ENCODE measurements around the gene CSF1R. TPM values are rescaled to one million over a fixed set of nuclear protein-coding genes. Genes with fewer than 3 reads are reported as not detected.
A peak's percentile ranks its signal among the peaks of the same experiment; 100 is the strongest.

Gene CSF1R
- total RNA-seq, 3 donors from 2014 or later (not counting 1 experiment from before 2014, with no cell fraction given): 4.9 to 39.0 (median 7.8) TPM

GRCh38 chr5:150124596-150124995, 38.2 kb upstream of the CSF1R start:
- no peak overlapping the region for H3K27ac ChIP-seq (ENCODE audit: low read length)

GRCh38 chr5:150124111-150124557, 37.8 kb upstream of the CSF1R start:
- Mint-ChIP-seq H3K27ac (no peak overlapping the region), H3K4me1 (peaks cover 4 to 10% of the 10 kb centered on the region in 2 donors), H3K9me3 (no peaks in the 10 kb centered on the region), H3K4me3 (no peak overlapping the region), H3K36me3 (no peaks in the 10 kb centered on the region), H3K27me3 (ENCODE audit: low read depth in 2 of 2) (peaks cover 0 to 3% of the 10 kb centered on the region in 2 donors)
- no peak for TF ChIP-seq CTCF (IDR thresholded peaks at IDR 0.05)
- peak in 1 of 3 donors; percentile 31 for ATAC-seq
- no peak for DNase-seq
- Histone ChIP-seq H3K27me3 (ENCODE audit: control insufficient read depth, insufficient read depth, low read length) (no peaks in the 10 kb centered on the region), H3K9me3 (ENCODE audit: control insufficient read depth, insufficient read depth, low read length) (no peaks in the 10 kb centered on the region), H3K27ac (ENCODE audit: low read length) (no peak overlapping the region), H3K4me3 (ENCODE audit: low read length) (no peak overlapping the region), H3K4me1 (ENCODE audit: control insufficient read depth, insufficient read depth, low read length) (peaks cover 8% of the 10 kb centered on the region), H3K36me3 (ENCODE audit: control insufficient read depth, insufficient read depth, low read length) (no peaks in the 10 kb centered on the region)
- intact Hi-C loops (cut with micrococcal nuclease): no loop called here
- 82% methylated on average over 11 of the region's 11 CpGs for WGBS (ENCODE audit: insufficient coverage)

More at GRCh38 chr5:150124596-150124995, 38.2 kb upstream of the CSF1R start:
- H3K4me3 ChIP-seq (ENCODE audit: low read length): no peak overlapping the region
- no peak for TF ChIP-seq CTCF (IDR thresholded peaks at IDR 0.05)
- no peaks in the 10 kb centered on the region for H3K9me3 ChIP-seq (ENCODE audit: control insufficient read depth, insufficient read depth, low read length)
- no peaks in the 10 kb centered on the region for H3K9me3 Mint-ChIP-seq
- peaks cover 4 to 10% of the 10 kb centered on the region in 2 donors for H3K4me1 Mint-ChIP-seq
- H3K27ac Mint-ChIP-seq: no peak overlapping the region
- peaks cover 8% of the 10 kb centered on the region for H3K4me1 ChIP-seq (ENCODE audit: control insufficient read depth, insufficient read depth, low read length)
- no peaks in the 10 kb centered on the region for H3K27me3 ChIP-seq (ENCODE audit: control insufficient read depth, insufficient read depth, low read length)
- no peaks in the 10 kb centered on the region for H3K36me3 Mint-ChIP-seq
- 93% methylated on average over 7 of the region's 8 CpGs for WGBS (ENCODE audit: insufficient coverage)
- no peak for DNase-seq
- intact Hi-C loops (cut with micrococcal nuclease): no loop called here
- H3K27me3 Mint-ChIP-seq (ENCODE audit: low read depth in 2 of 2): peaks cover 0 to 3% of the 10 kb centered on the region in 2 donors
- no peak for ATAC-seq
- H3K4me3 Mint-ChIP-seq: no peak overlapping the region
- H3K36me3 ChIP-seq (ENCODE audit: control insufficient read depth, insufficient read depth, low read length): no peaks in the 10 kb centered on the region

GRCh38 chr5:150123542-150123941, 37.2 kb upstream of the CSF1R start:
- Histone ChIP-seq H3K4me3 (ENCODE audit: low read length) (no peak overlapping the region), H3K4me1 (ENCODE audit: control insufficient read depth, insufficient read depth, low read length) (peaks cover 8% of the 10 kb centered on the region), H3K9me3 (ENCODE audit: control insufficient read depth, insufficient read depth, low read length) (no peaks in the 10 kb centered on the region), H3K36me3 (ENCODE audit: control insufficient read depth, insufficient read depth, low read length) (no peaks in the 10 kb centered on the region), H3K27me3 (ENCODE audit: control insufficient read depth, insufficient read depth, low read length) (no peaks in the 10 kb centered on the region), H3K27ac (ENCODE audit: low read length) (no peak overlapping the region)
- intact Hi-C loops (cut with micrococcal nuclease): no loop called here
- H3K36me3 Mint-ChIP-seq: no peaks in the 10 kb centered on the region
- H3K4me3 Mint-ChIP-seq: no peak overlapping the region
- no peak for ATAC-seq
- no peak for TF ChIP-seq CTCF (IDR thresholded peaks at IDR 0.05)
- H3K4me1 Mint-ChIP-seq: peaks cover 4 to 10% of the 10 kb centered on the region in 2 donors
- WGBS (ENCODE audit: insufficient coverage): 56% methylated on average over 4 of the region's 4 CpGs
- no peak for DNase-seq
- no peaks in the 10 kb centered on the region for H3K9me3 Mint-ChIP-seq
- H3K27ac Mint-ChIP-seq: no peak overlapping the region
- H3K27me3 Mint-ChIP-seq (ENCODE audit: low read depth in 2 of 2): peaks cover 0 to 3% of the 10 kb centered on the region in 2 donors
